ENCODE data around the gene NMNAT3.

NMNAT3 gene

DNA sequence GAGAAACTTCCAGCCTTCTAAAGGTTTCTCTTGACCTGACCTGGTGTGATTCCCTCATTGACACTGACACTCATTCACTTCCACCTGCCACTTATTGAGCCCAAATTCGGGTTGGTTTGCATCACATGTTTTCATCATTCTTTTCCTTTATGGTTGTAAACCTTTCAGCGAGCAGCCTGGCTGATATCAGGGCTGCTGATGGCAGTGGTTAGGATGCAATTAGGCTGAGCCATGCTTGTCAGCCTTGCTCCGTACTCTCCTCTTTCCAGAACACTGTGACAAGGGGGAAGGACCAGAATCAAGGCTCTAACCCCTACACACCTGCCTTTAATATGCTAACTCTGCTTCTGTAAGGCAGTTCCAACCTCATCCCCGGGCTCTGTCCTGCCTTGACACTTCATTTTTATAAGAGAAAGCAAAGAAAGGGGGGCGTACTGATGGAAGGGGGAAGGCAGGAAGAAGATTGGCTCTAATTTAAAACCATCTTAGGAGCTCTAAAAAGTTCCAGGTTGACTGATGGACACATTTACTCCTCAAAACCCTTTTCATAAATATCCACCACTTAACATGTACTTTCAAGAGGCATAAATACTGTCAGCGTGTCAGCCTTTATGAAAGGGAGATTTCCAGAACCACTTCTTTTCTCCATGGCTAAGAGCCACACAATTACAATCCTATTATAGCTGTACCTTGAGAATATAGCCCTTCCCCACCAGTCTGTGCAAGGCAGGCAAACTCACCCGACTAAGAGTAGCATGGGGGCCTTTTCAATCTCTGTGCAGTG, 5.7 kb downstream of the NMNAT3 start:
- TF ChIP-seq EZH2phosphoT487 (IDR thresholded peaks at IDR 0.05; ENCODE audit: borderline replicate concordance, low read length), result no peak
- Histone ChIP-seq H3F3A (ENCODE audit: control insufficient read depth, insufficient read depth) (no peaks in the 10 kb centered on the region), H3K27ac (ENCODE audit: low read depth, low read length) (no peak overlapping the region), H3K9me2 (replicated peaks; ENCODE audit: control insufficient read depth, low read length) (no peaks in the 10 kb centered on the region), H3K79me2 (ENCODE audit: control insufficient read depth, low read length) (no peaks in the 10 kb centered on the region), H3K4me2 (ENCODE audit: low read length) (no peak overlapping the region), H4K20me1 (ENCODE audit: control insufficient read depth, insufficient read depth, low read depth, low read length) (no peaks in the 10 kb centered on the region), H3K36me3 (ENCODE audit: control insufficient read depth, low read length) (no peaks in the 10 kb centered on the region), H3K4me1 (ENCODE audit: control insufficient read depth, low read length) (no peaks in the 10 kb centered on the region), H3K4me3 (ENCODE audit: low read length) (no peak overlapping the region), H3K9me3 (ENCODE audit: control insufficient read depth, insufficient read depth, low read length) (no peaks in the 10 kb centered on the region), H3K27me3 (ENCODE audit: control insufficient read depth, low read length) (no peaks in the 10 kb centered on the region)

- Histone ChIP-seq H4K20me1 (ENCODE audit: control insufficient read depth, insufficient read depth, low read depth, low read length) (no peaks in the 10 kb centered on the region), H3F3A (ENCODE audit: control insufficient read depth, insufficient read depth) (no peaks in the 10 kb centered on the region)
- TF ChIP-seq, protein P1, sequence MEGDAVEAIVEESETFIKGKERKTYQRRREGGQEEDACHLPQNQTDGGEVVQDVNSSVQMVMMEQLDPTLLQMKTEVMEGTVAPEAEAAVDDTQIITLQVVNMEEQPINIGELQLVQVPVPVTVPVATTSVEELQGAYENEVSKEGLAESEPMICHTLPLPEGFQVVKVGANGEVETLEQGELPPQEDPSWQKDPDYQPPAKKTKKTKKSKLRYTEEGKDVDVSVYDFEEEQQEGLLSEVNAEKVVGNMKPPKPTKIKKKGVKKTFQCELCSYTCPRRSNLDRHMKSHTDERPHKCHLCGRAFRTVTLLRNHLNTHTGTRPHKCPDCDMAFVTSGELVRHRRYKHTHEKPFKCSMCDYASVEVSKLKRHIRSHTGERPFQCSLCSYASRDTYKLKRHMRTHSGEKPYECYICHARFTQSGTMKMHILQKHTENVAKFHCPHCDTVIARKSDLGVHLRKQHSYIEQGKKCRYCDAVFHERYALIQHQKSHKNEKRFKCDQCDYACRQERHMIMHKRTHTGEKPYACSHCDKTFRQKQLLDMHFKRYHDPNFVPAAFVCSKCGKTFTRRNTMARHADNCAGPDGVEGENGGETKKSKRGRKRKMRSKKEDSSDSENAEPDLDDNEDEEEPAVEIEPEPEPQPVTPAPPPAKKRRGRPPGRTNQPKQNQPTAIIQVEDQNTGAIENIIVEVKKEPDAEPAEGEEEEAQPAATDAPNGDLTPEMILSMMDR (IDR thresholded peaks at IDR 0.05; ENCODE audit: low read depth, low read length, poor library complexity, severe bottlenecking), result no peak
These were observed 6.7 kb downstream of the NMNAT3 start for GRCh38 chr3:139671107-139671506.

GRCh38 chr3:139670196-139670595, 7.6 kb downstream of the NMNAT3 start:
- no peak for TF ChIP-seq EZH2phosphoT487 (IDR thresholded peaks at IDR 0.05; ENCODE audit: borderline replicate concordance, low read length)
- TF ChIP-seq, protein P1 (IDR thresholded peaks at IDR 0.05; ENCODE audit: low read depth, low read length, poor library complexity, severe bottlenecking), result no peak
- Histone ChIP-seq H3K27ac (ENCODE audit: low read depth, low read length) (no peak overlapping the region), H3K4me3 (ENCODE audit: low read length) (no peak overlapping the region), H3K9me2 (replicated peaks; ENCODE audit: control insufficient read depth, low read length) (no peaks in the 10 kb centered on the region), H3K27me3 (ENCODE audit: control insufficient read depth, low read length) (no peaks in the 10 kb centered on the region), H3K4me2 (ENCODE audit: low read length) (no peak overlapping the region), H3F3A (ENCODE audit: control insufficient read depth, insufficient read depth) (no peaks in the 10 kb centered on the region), H4K20me1 (ENCODE audit: control insufficient read depth, insufficient read depth, low read depth, low read length) (no peaks in the 10 kb centered on the region), H3K9me3 (ENCODE audit: control insufficient read depth, insufficient read depth, low read length) (no peaks in the 10 kb centered on the region), H3K79me2 (ENCODE audit: control insufficient read depth, low read length) (no peaks in the 10 kb centered on the region), H3K4me1 (ENCODE audit: control insufficient read depth, low read length) (no peaks in the 10 kb centered on the region), H3K36me3 (ENCODE audit: control insufficient read depth, low read length) (no peaks in the 10 kb centered on the region)

More at GRCh38 chr3:139671107-139671506, 6.7 kb downstream of the NMNAT3 start:
- Histone ChIP-seq H3K36me3 (ENCODE audit: control insufficient read depth, low read length) (no peaks in the 10 kb centered on the region), H3K27me3 (ENCODE audit: control insufficient read depth, low read length) (no peaks in the 10 kb centered on the region), H3K4me1 (ENCODE audit: control insufficient read depth, low read length) (no peaks in the 10 kb centered on the region), H3K9me3 (ENCODE audit: control insufficient read depth, insufficient read depth, low read length) (no peaks in the 10 kb centered on the region), H3K9me2 (replicated peaks; ENCODE audit: control insufficient read depth, low read length) (no peaks in the 10 kb centered on the region), H3K79me2 (ENCODE audit: control insufficient read depth, low read length) (no peaks in the 10 kb centered on the region), H3K4me3 (ENCODE audit: low read length) (no peak overlapping the region), H3K27ac (ENCODE audit: low read depth, low read length) (no peak overlapping the region), H3K4me2 (ENCODE audit: low read length) (no peak overlapping the region)

- no peaks in the 10 kb centered on the region for H3F3A ChIP-seq (ENCODE audit: control insufficient read depth, insufficient read depth)
- H3K4me3 ChIP-seq (ENCODE audit: low read length), result no peak overlapping the region
- no peaks in the 10 kb centered on the region for H4K20me1 ChIP-seq (ENCODE audit: control insufficient read depth, insufficient read depth, low read depth, low read length)
- no peaks in the 10 kb centered on the region for H3K4me1 ChIP-seq (ENCODE audit: control insufficient read depth, low read length)
- no peak overlapping the region for H3K27ac ChIP-seq (ENCODE audit: low read depth, low read length)
- H3K4me2 ChIP-seq (ENCODE audit: low read length), result no peak overlapping the region
- no peaks in the 10 kb centered on the region for H3K79me2 ChIP-seq (ENCODE audit: control insufficient read depth, low read length)
- no peaks in the 10 kb centered on the region for H3K9me3 ChIP-seq (ENCODE audit: control insufficient read depth, insufficient read depth, low read length)
- no peaks in the 10 kb centered on the region for H3K36me3 ChIP-seq (ENCODE audit: control insufficient read depth, low read length)
- no peaks in the 10 kb centered on the region for H3K9me2 ChIP-seq (replicated peaks; ENCODE audit: control insufficient read depth, low read length)
- TF ChIP-seq, protein P1 (IDR thresholded peaks at IDR 0.05; ENCODE audit: low read depth, low read length, poor library complexity, severe bottlenecking), result no peak
- TF ChIP-seq EZH2phosphoT487 (IDR thresholded peaks at IDR 0.05; ENCODE audit: borderline replicate concordance, low read length), result no peak
- no peaks in the 10 kb centered on the region for H3K27me3 ChIP-seq (ENCODE audit: control insufficient read depth, low read length)
These were observed 9.4 kb downstream of the NMNAT3 start for GRCh38 chr3:139668332-139668731.
